Activated CD8-positive, alpha-beta memory T cell treated with anti-CD3 and anti-CD28 coated beads, Interleukin-2, amount 10 ng/mL, durations not matched to agents 7 days and 5 days (primary cell): ENCODE measurements around the gene KLHL21. TPM values are rescaled to one million over a fixed set of nuclear protein-coding genes. Genes with fewer than 3 reads are reported as not detected.
A peak's percentile ranks its signal among the peaks of the same experiment; 100 is the strongest.
"Not testable (repeated sequence)": the region's sequence is repeated elsewhere in the genome, so short reads cannot be mapped to it uniquely, and the experiment has no call there.

Source experiments
- ATAC-seq: fragments of 150-1000 bp; cut with Tn5 transposase; one replicate; pipeline ENCODE4 v1.10.0; 2021; ENCODE audit warnings: moderate library complexity
- CTCF ChIA-PET: fragments of 350-600 bp; sonication (Branson Sonifier 250); formaldehyde crosslinking; loops from one replicate; lab custom pipeline; 2021; ENCODE audit warnings: antibody characterized with exemption; lab: Charles Lee
- DNase-seq: peaks from one replicate; pipeline ENCODE4 v3.0.0-alpha.2; 2020
- H3K27ac Mint-ChIP-seq: one replicate; pipeline ENCODE4 v1.8.0; 2021; ENCODE audit warnings: mild to moderate bottlenecking, mixed read lengths
- H3K27me3 Mint-ChIP-seq: one replicate; pipeline ENCODE4 v1.8.0; 2021; ENCODE audit warnings: mixed read lengths
- H3K36me3 Mint-ChIP-seq: one replicate; pipeline ENCODE4 v1.8.0; 2021; ENCODE audit warnings: mild to moderate bottlenecking, mixed read lengths
- H3K4me1 Mint-ChIP-seq: one replicate; pipeline ENCODE4 v1.8.0; 2021; ENCODE audit warnings: mixed read lengths
- H3K4me3 Mint-ChIP-seq: one replicate; pipeline ENCODE4 v1.8.0; 2021; ENCODE audit warnings: mild to moderate bottlenecking, moderate library complexity, mixed read lengths
- H3K9me3 Mint-ChIP-seq: one replicate; pipeline ENCODE4 v1.8.0; 2022; ENCODE audit warnings: low read depth, mixed read lengths
- total RNA-seq, 2 experiments: library from RNA; stranded (reverse); gene quantifications; one replicate each; pipeline ENCODE4 v1.2.3, GENCODE V29; 2021

KLHL21 gene
- total RNA-seq = 10 to 100 TPM; 23.9 to 28.2 TPM

GRCh38 chr1:6602669-6603237, at the start of gene KLHL21:
Gene KLHL21, minus strand, starts transcription at chr1:6602869. Its CDS starts 52 bp downstream, at chr1:6602817.
- Mint-ChIP-seq H3K36me3 (peaks cover 14% of the 10 kb centered on the region), H3K4me1 (peaks cover 36% of the 10 kb centered on the region), H3K4me3 (peak within 1 kb of the TSS; percentile 95), H3K27me3 (no peaks in the 10 kb centered on the region), H3K9me3 (no peaks in the 10 kb centered on the region), H3K27ac (peak within 1 kb of the TSS; percentile 99)
- ATAC-seq = peak; percentile 70
- CTCF ChIA-PET = interaction anchor here (0.8 to 2.8 kb wide), 10 partner anchors 9 to 112 kb away, joined by 3 to 13 read pairs (median 4); partner anchors contain the start of genes DNAJC11, NOL9, PHF13 and PLEKHG5
- DNase-seq = peak; percentile 91

GRCh38 chr1:6651909-6652308, 49.2 kb upstream of the KLHL21 start:
- CTCF ChIA-PET = no interaction called here
- ATAC-seq (no peak), DNase-seq (no peak)
- H3K27ac Mint-ChIP-seq = no peak overlapping the region
- H3K9me3 Mint-ChIP-seq = no peaks in the 10 kb centered on the region
- H3K27me3 Mint-ChIP-seq = no peaks in the 10 kb centered on the region
- no peaks in the 10 kb centered on the region for H3K4me1 Mint-ChIP-seq
- H3K36me3 Mint-ChIP-seq = peaks cover 6% of the 10 kb centered on the region
- no peak overlapping the region for H3K4me3 Mint-ChIP-seq

GRCh38 chr1:6648556-6648955, 45.9 kb upstream of the KLHL21 start:
- DNase-seq = no peak
- Mint-ChIP-seq H3K27me3 (no peaks in the 10 kb centered on the region), H3K27ac (no peak overlapping the region), H3K36me3 (peaks cover 6% of the 10 kb centered on the region), H3K9me3 (no peaks in the 10 kb centered on the region), H3K4me1 (no peaks in the 10 kb centered on the region), H3K4me3 (no peak overlapping the region)
- CTCF ChIA-PET = no interaction called here
- ATAC-seq = no peak

- CTCF ChIA-PET = interaction anchor here (0.7 to 3.2 kb wide), 22 partner anchors 8 to 206 kb away, joined by 3 to 29 read pairs (median 5); partner anchors contain the start of genes NOL9 and TAS1R1
- no peak for DNase-seq
- H3K36me3 Mint-ChIP-seq = peaks cover 8% of the 10 kb centered on the region
- H3K27ac Mint-ChIP-seq = no peak overlapping the region
- H3K27me3 Mint-ChIP-seq = no peaks in the 10 kb centered on the region
- no peak overlapping the region for H3K4me3 Mint-ChIP-seq
- peak; percentile 64 for ATAC-seq
- H3K9me3 Mint-ChIP-seq = no peaks in the 10 kb centered on the region
- H3K4me1 Mint-ChIP-seq = no peaks in the 10 kb centered on the region
Measured at GRCh38 chr1:6646499-6647148, 44.0 kb upstream of the KLHL21 start.

- no peak overlapping the region for H3K4me3 Mint-ChIP-seq
- H3K36me3 Mint-ChIP-seq = peaks cover 6% of the 10 kb centered on the region
- no peak overlapping the region for H3K27ac Mint-ChIP-seq
- DNase-seq (no peak), ATAC-seq (no peak)
- H3K27me3 Mint-ChIP-seq = no peaks in the 10 kb centered on the region
- no peaks in the 10 kb centered on the region for H3K9me3 Mint-ChIP-seq
- CTCF ChIA-PET = interaction anchor here (1.3 to 3.2 kb wide), 6 partner anchors 9 to 161 kb away, joined by 3 to 29 read pairs (median 6); partner anchors contain the start of genes NOL9 and TAS1R1
- H3K4me1 Mint-ChIP-seq = no peaks in the 10 kb centered on the region
Measured at GRCh38 chr1:6645018-6645417, 42.3 kb upstream of the KLHL21 start.

- CTCF ChIA-PET = interaction anchor here (0.6 to 1.5 kb wide), 2 partner anchors 20 to 209 kb away, joined by 3 read pairs; no protein-coding TSS in a partner anchor
- ATAC-seq, H3K27me3 Mint-ChIP-seq, H3K4me3 Mint-ChIP-seq, H3K36me3 Mint-ChIP-seq, H3K4me1 Mint-ChIP-seq, H3K27ac Mint-ChIP-seq, H3K9me3 Mint-ChIP-seq, DNase-seq: not testable (repeated sequence)
Measured at GRCh38 chr1:6640867-6641266, 38.2 kb upstream of the KLHL21 start.

GRCh38 chr1:6638226-6638625, 35.6 kb upstream of the KLHL21 start:
- Mint-ChIP-seq H3K27ac (no peak overlapping the region), H3K36me3 (peaks cover 10% of the 10 kb centered on the region), H3K27me3 (no peaks in the 10 kb centered on the region), H3K4me1 (no peaks in the 10 kb centered on the region), H3K9me3 (no peaks in the 10 kb centered on the region), H3K4me3 (no peak overlapping the region)
- ATAC-seq (no peak), DNase-seq (no peak)
- CTCF ChIA-PET = interaction anchor here (2.8 kb wide), 1 partner anchor 9 kb away, joined by 13 read pairs; no protein-coding TSS in a partner anchor

- Mint-ChIP-seq H3K4me3 (no peak overlapping the region), H3K4me1 (no peaks in the 10 kb centered on the region), H3K27me3 (no peaks in the 10 kb centered on the region), H3K27ac (no peak overlapping the region), H3K36me3 (peaks cover 13% of the 10 kb centered on the region), H3K9me3 (no peaks in the 10 kb centered on the region)
- ATAC-seq (no peak), DNase-seq (no peak)
- CTCF ChIA-PET = interaction anchor here (2.8 kb wide), 1 partner anchor 9 kb away, joined by 13 read pairs; no protein-coding TSS in a partner anchor
Measured at GRCh38 chr1:6637770-6638169, 35.1 kb upstream of the KLHL21 start.

- not testable (repeated sequence) for H3K9me3 Mint-ChIP-seq, ATAC-seq, H3K27me3 Mint-ChIP-seq, DNase-seq, H3K4me1 Mint-ChIP-seq, H3K4me3 Mint-ChIP-seq
- peak overlapping the region; percentile 20 for H3K27ac Mint-ChIP-seq
- CTCF ChIA-PET = interaction anchor here (2.8 kb wide), 1 partner anchor 10 kb away, joined by 13 read pairs; no protein-coding TSS in a partner anchor
- H3K36me3 Mint-ChIP-seq = peaks cover 10% of the 10 kb centered on the region
Measured at GRCh38 chr1:6636778-6637177, 34.1 kb upstream of the KLHL21 start.

GRCh38 chr1:6635910-6636760, 33.5 kb upstream of the KLHL21 start:
- H3K4me3 Mint-ChIP-seq = no peak overlapping the region
- DNase-seq (no peak), ATAC-seq (no peak)
- CTCF ChIA-PET = interaction anchor here (2.8 kb wide), 1 partner anchor 11 kb away, joined by 13 read pairs; no protein-coding TSS in a partner anchor
- H3K27me3 Mint-ChIP-seq = no peaks in the 10 kb centered on the region
- peaks cover 9% of the 10 kb centered on the region for H3K36me3 Mint-ChIP-seq
- H3K9me3 Mint-ChIP-seq = no peaks in the 10 kb centered on the region
- H3K4me1 Mint-ChIP-seq = no peaks in the 10 kb centered on the region
- no peak overlapping the region for H3K27ac Mint-ChIP-seq

- Mint-ChIP-seq H3K4me1 (no peaks in the 10 kb centered on the region), H3K27ac (no peak overlapping the region), H3K4me3 (no peak overlapping the region), H3K27me3 (no peaks in the 10 kb centered on the region), H3K9me3 (no peaks in the 10 kb centered on the region), H3K36me3 (peaks cover 9% of the 10 kb centered on the region)
- no peak for ATAC-seq
- CTCF ChIA-PET = interaction anchor here (0.7 to 1.6 kb wide), 3 partner anchors 35 to 145 kb away, joined by 3 to 4 read pairs (median 3); no protein-coding TSS in a partner anchor
- DNase-seq = no peak
Measured at GRCh38 chr1:6635161-6635909, 32.7 kb upstream of the KLHL21 start.

GRCh38 chr1:6634371-6635052, 31.8 kb upstream of the KLHL21 start:
- Mint-ChIP-seq H3K27ac (no peak overlapping the region), H3K4me3 (no peak overlapping the region), H3K4me1 (no peaks in the 10 kb centered on the region), H3K27me3 (no peaks in the 10 kb centered on the region), H3K9me3 (no peaks in the 10 kb centered on the region), H3K36me3 (peaks cover 14% of the 10 kb centered on the region)
- ATAC-seq = peak; percentile 29
- CTCF ChIA-PET = interaction anchor here (0.7 to 1.6 kb wide), 3 partner anchors 34 to 144 kb away, joined by 3 to 4 read pairs (median 3); no protein-coding TSS in a partner anchor
- peak; percentile 54 for DNase-seq
